Measurements from ENCODE around the gene MTFR1L.

The MTFR1L gene

GRCh38 chr1:25863486-25864262 is 43.9 kb downstream of the MTFR1L start:
- in situ Hi-C loops (cut with MboI; ENCODE audit: low sequenced_read_pairs, unreplicated experiment): no loop called here
- no peak for DNase-seq (ENCODE audit: low spot score)
- no peak for TF ChIP-seq CTCF (IDR thresholded peaks at IDR 0.05; ENCODE audit: borderline replicate concordance, control extremely low read depth, extremely low read depth, insufficient read depth, missing control alignments)

- TF ChIP-seq CTCF (IDR thresholded peaks at IDR 0.05; ENCODE audit: borderline replicate concordance, control extremely low read depth, extremely low read depth, insufficient read depth, missing control alignments): no peak
- in situ Hi-C loops (cut with MboI; ENCODE audit: low sequenced_read_pairs, unreplicated experiment): no loop called here
Observed at GRCh38 chr1:25864434-25864833, 44.7 kb downstream of the MTFR1L start.

GRCh38 chr1:25866288-25866687 is 46.5 kb downstream of the MTFR1L start:
- in situ Hi-C loops (cut with MboI; ENCODE audit: low sequenced_read_pairs, unreplicated experiment): no loop called here
- DNase-seq (ENCODE audit: low spot score): no peak
- TF ChIP-seq CTCF (IDR thresholded peaks at IDR 0.05; ENCODE audit: borderline replicate concordance, control extremely low read depth, extremely low read depth, insufficient read depth, missing control alignments): no peak

More at GRCh38 chr1:25864434-25864833, 44.7 kb downstream of the MTFR1L start:
- no peak for DNase-seq (ENCODE audit: low spot score)

GRCh38 chr1:25867210-25867991 is 47.6 kb downstream of the MTFR1L start:
- in situ Hi-C loops (cut with MboI; ENCODE audit: low sequenced_read_pairs, unreplicated experiment): no loop called here
- DNase-seq (ENCODE audit: low spot score): no peak
- TF ChIP-seq CTCF (IDR thresholded peaks at IDR 0.05; ENCODE audit: borderline replicate concordance, control extremely low read depth, extremely low read depth, insufficient read depth, missing control alignments): no peak

- no peak for DNase-seq (ENCODE audit: low spot score)
- TF ChIP-seq CTCF (IDR thresholded peaks at IDR 0.05; ENCODE audit: borderline replicate concordance, control extremely low read depth, extremely low read depth, insufficient read depth, missing control alignments): no peak
- in situ Hi-C loops (cut with MboI; ENCODE audit: low sequenced_read_pairs, unreplicated experiment): no loop called here
Observed at GRCh38 chr1:25869909-25870606, 50.3 kb downstream of the MTFR1L start.

- no peak for DNase-seq (ENCODE audit: low spot score)
- in situ Hi-C loops (cut with MboI; ENCODE audit: low sequenced_read_pairs, unreplicated experiment): no loop called here
- no peak for TF ChIP-seq CTCF (IDR thresholded peaks at IDR 0.05; ENCODE audit: borderline replicate concordance, control extremely low read depth, extremely low read depth, insufficient read depth, missing control alignments)
Observed at GRCh38 chr1:25870614-25871013, 50.9 kb downstream of the MTFR1L start.
